HepG2 (cell line): Measurements from ENCODE around the gene CDHR5. TPM values are rescaled to one million over a fixed set of nuclear protein-coding genes. Genes with fewer than 3 reads are reported as not detected.

Source experiments
- ARHGAP35 ChIP-seq: sonication (generic); formaldehyde crosslinking; IDR thresholded peaks from 2 replicates; pipeline ENCODE4 v1.9.0; 2022; ENCODE audit warnings: mild to moderate bottlenecking, inconsistent platforms, moderate library complexity, missing genetic modification reagents, borderline replicate concordance
- ARNT2 ChIP-seq: sonication (generic); formaldehyde crosslinking; IDR thresholded peaks from 2 replicates; pipeline ENCODE4 v1.8.0; 2022; ENCODE audit warnings: mild to moderate bottlenecking, low read depth, missing genetic modification reagents, moderate library complexity
- CBX1 ChIP-seq: IDR thresholded peaks from one replicate; pipeline ENCODE4 v1.6.1; 2016; ENCODE audit warnings: antibody characterized with exemption, low read depth
- CHD2 ChIP-seq: IDR thresholded peaks from 2 replicates; pipeline ENCODE4 v1.6.1; 2011; ENCODE audit warnings: low read depth, low read length, improper control_type of control experiment
- FOXK2 ChIP-seq: fragments of 450-650 bp; IDR thresholded peaks from 2 replicates; pipeline ENCODE4 v1.6.1; 2016
- GATA4 ChIP-seq: sonication (generic); IDR thresholded peaks from 2 replicates; pipeline ENCODE4 v1.6.1; 2016; ENCODE audit warnings: antibody characterized with exemption, low read depth, borderline replicate concordance
- GMEB2 ChIP-seq: IDR thresholded peaks from 2 replicates; pipeline ENCODE4 v1.6.1; 2016; ENCODE audit warnings: missing biosample characterization, missing genetic modification reagents, low read depth
- HDAC6 ChIP-seq: fragments of 200-600 bp; sonication (generic); IDR thresholded peaks from 2 replicates; pipeline ENCODE4 v1.7.0; 2017; ENCODE audit warnings: mild to moderate bottlenecking, antibody characterized with exemption, low read length, low read depth
- MAFG ChIP-seq: sonication (generic); formaldehyde crosslinking; IDR thresholded peaks from 2 replicates; pipeline ENCODE4 v1.5.1; 2020; ENCODE audit warnings: mild to moderate bottlenecking, missing genetic modification reagents
- MAX ChIP-seq: IDR thresholded peaks from 2 replicates; pipeline ENCODE4 v1.6.1; 2012; ENCODE audit warnings: inconsistent platforms
- MEF2D ChIP-seq: sonication (generic); formaldehyde crosslinking; IDR thresholded peaks from 2 replicates; pipeline ENCODE4 v1.5.1; 2020; ENCODE audit warnings: mild to moderate bottlenecking, missing genetic modification reagents
- NFYB ChIP-seq: sonication (generic); formaldehyde crosslinking; IDR thresholded peaks from 2 replicates; pipeline ENCODE4 v1.4.0; 2020; ENCODE audit warnings: missing genetic modification reagents
- RELA ChIP-seq: sonication (generic); formaldehyde crosslinking; IDR thresholded peaks from 2 replicates; pipeline ENCODE4 v1.4.0; 2020; ENCODE audit warnings: missing genetic modification reagents
- SIN3B ChIP-seq: fragments of 150-350 bp; IDR thresholded peaks from 2 replicates; pipeline ENCODE4 v1.6.1; 2014; ENCODE audit warnings: low read length
- SNAPC2 ChIP-seq: sonication (generic); formaldehyde crosslinking; IDR thresholded peaks from 2 replicates; pipeline ENCODE4 v1.8.1; 2022; ENCODE audit warnings: mild to moderate bottlenecking, missing genetic modification reagents
- TBX2 ChIP-seq: sonication (generic); formaldehyde crosslinking; IDR thresholded peaks from 2 replicates; pipeline ENCODE4 v1.5.0; 2020; ENCODE audit warnings: missing genetic modification reagents, mild to moderate bottlenecking, borderline replicate concordance
- THYN1 ChIP-seq: sonication (generic); formaldehyde crosslinking; IDR thresholded peaks from 2 replicates; pipeline ENCODE4 v1.8.1; 2023; ENCODE audit warnings: low read depth, mild to moderate bottlenecking, moderate library complexity, missing genetic modification reagents, borderline replicate concordance
- ZIK1 ChIP-seq: sonication (generic); formaldehyde crosslinking; IDR thresholded peaks from 2 replicates; pipeline ENCODE4 v1.5.0; 2020; ENCODE audit warnings: mild to moderate bottlenecking, low read depth, missing genetic modification reagents, borderline replicate concordance
- ZNF235 ChIP-seq: sonication (generic); formaldehyde crosslinking; IDR thresholded peaks from 2 replicates; pipeline ENCODE4 v1.8.1; 2023; ENCODE audit warnings: mild to moderate bottlenecking, missing genetic modification reagents, borderline replicate concordance
- ZNF430 ChIP-seq: sonication (generic); formaldehyde crosslinking; IDR thresholded peaks from 2 replicates; pipeline ENCODE4 v1.9.0; 2021; ENCODE audit warnings: mild to moderate bottlenecking, missing genetic modification reagents
- ZNF484 ChIP-seq: sonication (generic); formaldehyde crosslinking; IDR thresholded peaks from 2 replicates; pipeline ENCODE4 v1.5.1; 2020; ENCODE audit warnings: mild to moderate bottlenecking, low read depth, missing genetic modification reagents, borderline replicate concordance
- ZNF513 ChIP-seq: sonication (generic); formaldehyde crosslinking; conservative IDR thresholded peaks from 2 replicates; pipeline ENCODE4 v1.5.0; 2020; ENCODE audit warnings: missing genetic modification reagents
- ZNF761 ChIP-seq: sonication (generic); formaldehyde crosslinking; conservative IDR thresholded peaks from 2 replicates; pipeline ENCODE4 v1.4.0; 2020; ENCODE audit warnings: mild to moderate bottlenecking, missing genetic modification reagents
- ZNF790 ChIP-seq: sonication (generic); formaldehyde crosslinking; IDR thresholded peaks from 2 replicates; pipeline ENCODE4 v1.8.0; 2022; ENCODE audit warnings: missing genetic modification reagents, mild to moderate bottlenecking, borderline replicate concordance
- polyA plus RNA-seq, 8 experiments: library from polyadenylated mRNA; depleted of rRNA in 3 of 8; stranded (reverse) in 7 of 8; unstranded in 1 of 8; fragments of >200 nt; fragmentation: Illumina TruSeq in 4 of 8; extraction: Trizol in 4 of 8; gene quantifications; 2 replicates each; pipeline versions ENCODE4 v1.2.1 to v1.2.3, GENCODE V29; 2011 to 2016; ENCODE audit warnings: low read depth in 4 of 8, missing spikeins in 1 of 8, mixed read lengths in 1 of 8; ENCODE audit not compliant: insufficient read depth in 1 of 8
- total RNA-seq, 5 experiments: library from RNA; depleted of rRNA; stranded (reverse); fragments of >200 nt; fragmentation: Illumina TruSeq; extraction: Trizol; gene quantifications; 2 replicates each; pipeline ENCODE4 v1.2.3, GENCODE V29; 2016; ENCODE audit warnings: low read depth in 1 of 5
- TF ChIP-seq, protein P1 (sequence below): sonication (generic); formaldehyde crosslinking; IDR thresholded peaks from 2 replicates; pipeline ENCODE4 v1.4.0; 2020; ENCODE audit warnings: missing genetic modification reagents
- TF ChIP-seq, protein P2 (sequence below): sonication (generic); formaldehyde crosslinking; IDR thresholded peaks from 2 replicates; pipeline ENCODE4 v1.8.0; 2022; ENCODE audit warnings: mild to moderate bottlenecking, missing genetic modification reagents, moderate library complexity

CDHR5 gene
- total and polyA plus RNA-seq, 2 of the 13 experiments (the other 11 are each of a cell fraction or from before 2014, with no cell fraction given) = 0.46 to 0.71 TPM

DNA sequence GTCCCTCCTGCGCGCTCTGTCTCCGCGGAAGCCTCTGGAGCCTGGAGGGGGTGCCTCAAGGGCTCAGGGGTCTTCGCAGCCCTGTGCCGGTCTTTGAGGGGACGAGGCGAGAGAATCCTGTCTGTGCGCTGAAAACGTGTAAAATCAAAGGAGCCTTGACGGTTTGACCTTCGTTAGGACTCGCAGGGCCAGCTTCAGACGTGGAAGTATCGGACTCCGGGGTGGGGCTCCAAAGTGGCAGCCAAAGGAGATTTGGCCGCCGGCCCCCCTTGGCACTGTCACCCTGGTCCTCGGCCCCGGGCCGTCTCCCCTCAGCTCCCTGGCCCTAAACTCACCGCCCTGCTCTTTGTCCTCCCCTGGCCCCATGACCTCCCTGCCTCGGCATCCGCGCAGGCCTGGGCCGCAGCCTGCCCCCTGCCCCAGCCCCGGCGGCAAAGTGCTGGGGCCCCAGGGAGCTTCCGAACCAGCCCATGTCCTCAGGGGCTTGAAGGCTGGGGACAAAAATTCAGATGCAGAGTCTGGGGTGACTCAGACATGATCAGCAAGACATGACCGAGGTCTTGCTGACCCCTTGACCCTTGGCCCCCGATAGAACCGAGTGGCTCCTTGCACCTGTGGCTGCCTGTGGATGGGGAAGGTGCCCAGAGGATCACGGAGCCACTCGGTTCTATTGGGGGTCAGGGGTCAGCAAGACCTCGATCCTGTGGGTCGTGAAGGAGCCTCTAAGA lies 55.4 kb downstream of the CDHR5 start (continued):
- TF ChIP-seq SIN3B (no peak), CBX1 (no peak), GMEB2 (CRISPR knock-in tag) (no peak), ARNT2 (CRISPR knock-in tag) (no peak), ZNF513 (no peak), TBX2 (CRISPR knock-in tag) (no peak), ZNF235 (CRISPR knock-in tag) (no peak), ZNF790 (peak; percentile 5; the same call in 1 of the 2 replicates), HDAC6 (no peak), ZNF761 (CRISPR knock-in tag) (no peak), FOXK2 (no peak), MEF2D (CRISPR knock-in tag) (peak; percentile 70; the same call in 1 of the 2 replicates), RELA (no peak), NFYB (CRISPR knock-in tag) (no peak), SNAPC2 (no peak), MAFG (CRISPR knock-in tag) (no peak), MAX (peak; percentile 49), ARHGAP35 (CRISPR knock-in tag) (no peak), ZIK1 (no peak), CHD2 (no peak), THYN1 (CRISPR knock-in tag) (no peak), ZNF484 (no peak), ZNF430 (CRISPR knock-in tag) (peak; percentile 85; the same call in 1 of the 2 replicates), GATA4 (no peak)
- TF ChIP-seq, protein P1, sequence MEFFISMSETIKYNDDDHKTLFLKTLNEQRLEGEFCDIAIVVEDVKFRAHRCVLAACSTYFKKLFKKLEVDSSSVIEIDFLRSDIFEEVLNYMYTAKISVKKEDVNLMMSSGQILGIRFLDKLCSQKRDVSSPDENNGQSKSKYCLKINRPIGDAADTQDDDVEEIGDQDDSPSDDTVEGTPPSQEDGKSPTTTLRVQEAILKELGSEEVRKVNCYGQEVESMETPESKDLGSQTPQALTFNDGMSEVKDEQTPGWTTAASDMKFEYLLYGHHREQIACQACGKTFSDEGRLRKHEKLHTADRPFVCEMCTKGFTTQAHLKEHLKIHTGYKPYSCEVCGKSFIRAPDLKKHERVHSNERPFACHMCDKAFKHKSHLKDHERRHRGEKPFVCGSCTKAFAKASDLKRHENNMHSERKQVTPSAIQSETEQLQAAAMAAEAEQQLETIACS (CRISPR knock-in tag) = no peak
- TF ChIP-seq, protein P2, sequence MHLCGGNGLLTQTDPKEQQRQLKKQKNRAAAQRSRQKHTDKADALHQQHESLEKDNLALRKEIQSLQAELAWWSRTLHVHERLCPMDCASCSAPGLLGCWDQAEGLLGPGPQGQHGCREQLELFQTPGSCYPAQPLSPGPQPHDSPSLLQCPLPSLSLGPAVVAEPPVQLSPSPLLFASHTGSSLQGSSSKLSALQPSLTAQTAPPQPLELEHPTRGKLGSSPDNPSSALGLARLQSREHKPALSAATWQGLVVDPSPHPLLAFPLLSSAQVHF (CRISPR knock-in tag) = no peak
